ENCODE measurements around the gene RILPL2.
"Not testable (repeated sequence)": the region's sequence is repeated elsewhere in the genome, so short reads cannot be mapped to it uniquely, and the experiment has no call there.

RILPL2 gene

DNA sequence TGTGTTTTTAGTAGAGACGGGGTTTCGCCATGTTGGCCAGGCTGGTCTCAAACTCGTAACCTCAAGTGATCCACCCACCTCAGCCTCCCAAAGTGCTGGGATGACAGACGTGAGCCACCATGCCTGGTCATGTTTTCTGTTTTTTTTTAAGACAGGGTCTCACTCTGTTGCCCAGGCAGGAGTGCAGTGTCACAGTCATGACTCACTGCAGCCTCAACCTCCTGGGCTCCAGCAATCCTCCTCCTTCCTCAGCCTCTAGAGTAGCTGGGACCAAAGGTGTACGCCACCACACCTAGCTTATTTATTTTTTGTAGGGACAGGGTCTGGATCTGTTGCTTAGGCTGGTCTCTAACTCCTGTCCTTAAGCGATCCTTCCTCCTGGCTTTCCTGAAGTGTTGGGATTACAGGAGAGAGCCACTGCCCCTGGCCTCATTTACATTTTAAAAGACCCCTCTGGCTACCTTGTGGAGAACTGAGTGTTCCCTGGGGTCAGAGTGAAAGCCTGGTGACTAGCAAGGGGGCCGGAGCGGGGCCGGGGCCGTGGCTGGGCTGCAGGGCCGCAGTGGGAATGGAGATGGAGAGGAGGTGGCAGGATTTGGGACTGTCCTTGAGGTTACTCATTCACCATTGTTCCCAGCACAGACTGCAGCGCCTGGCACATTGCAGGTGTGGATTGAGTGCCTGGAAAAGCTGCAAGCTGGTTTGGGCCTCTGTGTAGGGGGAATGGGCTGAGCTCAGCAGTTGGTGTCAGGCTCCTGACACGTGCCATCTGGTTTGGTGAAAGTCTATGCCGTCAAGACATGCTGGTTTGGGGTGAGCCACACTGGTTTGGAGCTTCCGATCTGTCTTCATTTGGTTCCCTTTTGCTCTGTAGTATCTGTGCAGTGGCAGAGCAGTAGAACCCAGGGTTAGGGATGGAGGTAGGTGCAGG, 34.5 kb downstream of the RILPL2 start:
- DNase-seq: no peak

DNA sequence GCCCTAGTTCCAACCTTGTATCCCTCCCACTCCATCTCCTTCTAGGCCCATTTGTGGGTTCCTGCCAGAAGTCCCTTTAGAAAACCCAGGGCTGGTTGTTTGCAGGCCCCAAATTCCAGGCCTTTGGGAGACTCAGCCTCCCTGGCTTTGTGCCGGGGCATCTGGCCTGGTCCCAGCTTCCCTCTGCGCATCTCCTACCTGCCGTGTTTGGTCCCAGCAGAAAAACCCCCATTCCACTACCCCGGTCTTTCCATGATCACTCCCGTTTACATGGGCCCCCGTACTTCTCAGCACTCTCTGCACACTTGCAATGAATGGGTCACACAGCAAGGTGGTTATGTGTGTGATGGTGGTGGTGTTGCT, 37.2 kb downstream of the RILPL2 start:
- no peak for DNase-seq

DNA sequence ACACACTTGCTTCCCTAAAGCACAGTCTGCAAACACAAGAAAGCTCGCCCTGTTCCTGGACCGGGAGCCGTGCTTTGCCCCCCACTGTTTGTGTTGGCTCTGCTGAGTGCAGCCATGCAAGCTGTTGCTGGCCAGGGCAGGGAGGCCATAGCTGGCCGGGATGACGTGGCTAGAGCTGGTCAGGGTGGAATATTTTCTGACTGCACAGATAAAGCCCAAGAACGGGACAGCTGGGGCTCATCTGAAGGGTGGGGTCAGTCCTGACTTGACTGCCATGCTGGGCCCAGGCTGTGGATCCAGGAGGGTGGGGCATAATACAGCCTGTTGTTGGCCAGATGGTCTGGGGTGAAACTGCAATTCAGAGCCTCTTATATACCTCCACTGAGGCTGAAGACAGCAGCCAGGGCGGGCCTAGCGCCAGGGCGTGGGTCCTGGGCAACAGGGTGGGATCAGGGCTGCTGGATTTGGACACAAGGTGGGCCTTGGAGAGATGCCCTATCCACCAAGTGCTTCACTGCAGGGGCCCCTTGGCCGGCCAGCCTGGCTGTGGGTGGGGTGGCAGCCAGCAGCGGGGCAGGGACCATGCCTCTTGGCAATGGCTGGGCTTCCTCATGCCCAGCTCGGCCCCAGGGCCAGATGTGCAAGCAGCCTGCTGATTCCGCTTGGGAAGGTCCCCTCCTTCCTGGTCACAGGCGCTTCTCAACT, 37.8 kb downstream of the RILPL2 start:
- DNase-seq: no peak

DNA sequence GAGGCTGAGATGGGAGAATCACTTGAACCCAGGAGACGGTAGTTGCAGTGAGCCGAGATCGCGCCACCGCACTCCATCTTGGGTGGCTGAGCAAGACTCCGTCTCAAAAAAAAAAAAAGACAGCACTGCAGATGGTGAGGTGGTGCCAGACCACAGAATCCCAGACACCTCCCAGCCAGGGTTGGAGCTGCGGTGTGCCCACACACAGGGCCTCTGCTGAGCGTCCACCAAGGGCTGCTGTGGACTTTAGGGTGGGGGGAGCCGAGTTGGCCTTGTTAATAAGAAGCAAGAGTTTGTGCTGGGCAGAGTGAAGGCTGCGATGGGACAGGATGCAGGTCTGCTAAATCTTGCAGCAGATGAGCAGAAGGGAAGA, 38.3 kb downstream of the RILPL2 start:
- no peak for DNase-seq

DNA sequence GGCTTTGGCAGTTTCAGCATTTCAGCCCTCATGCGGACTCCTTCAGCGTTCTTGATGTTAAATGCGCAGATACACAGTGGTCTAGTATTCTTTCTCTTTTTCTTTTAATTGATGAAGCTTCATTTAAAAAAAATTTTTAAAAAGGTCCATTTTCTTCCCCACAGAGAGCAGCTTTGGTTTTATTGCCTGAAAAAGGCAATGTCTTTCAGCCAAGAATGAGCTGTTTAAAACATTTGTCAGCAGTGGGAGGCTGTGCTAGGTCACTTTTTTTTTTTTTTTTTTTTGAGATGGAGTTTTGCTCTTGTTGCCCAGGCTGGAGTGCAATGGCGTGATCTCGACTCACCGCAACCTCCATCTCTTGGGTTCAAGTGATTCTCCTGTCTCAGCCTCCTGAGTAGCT, 39.1 kb downstream of the RILPL2 start:
- DNase-seq: no peak

DNA sequence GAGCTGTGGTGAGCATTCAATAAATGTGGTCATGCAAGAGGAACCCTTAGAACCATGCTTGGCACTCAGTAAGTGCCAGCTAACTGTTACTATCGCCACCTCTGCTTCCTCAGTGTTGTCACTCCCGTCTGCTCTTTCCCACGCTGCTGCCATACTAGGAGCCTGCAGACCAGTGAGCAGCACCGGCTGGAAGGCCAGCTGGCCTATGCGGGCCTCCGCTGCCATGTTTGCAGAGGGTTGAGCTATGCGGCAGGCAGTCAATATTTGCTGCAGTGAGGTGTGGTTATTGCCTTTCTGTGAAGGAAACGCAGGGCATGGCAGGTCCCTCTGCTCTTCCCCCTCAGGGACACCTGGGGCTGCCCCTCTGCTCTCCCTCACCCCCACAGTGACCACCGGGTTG, 39.5 kb downstream of the RILPL2 start:
- DNase-seq: no peak

DNA sequence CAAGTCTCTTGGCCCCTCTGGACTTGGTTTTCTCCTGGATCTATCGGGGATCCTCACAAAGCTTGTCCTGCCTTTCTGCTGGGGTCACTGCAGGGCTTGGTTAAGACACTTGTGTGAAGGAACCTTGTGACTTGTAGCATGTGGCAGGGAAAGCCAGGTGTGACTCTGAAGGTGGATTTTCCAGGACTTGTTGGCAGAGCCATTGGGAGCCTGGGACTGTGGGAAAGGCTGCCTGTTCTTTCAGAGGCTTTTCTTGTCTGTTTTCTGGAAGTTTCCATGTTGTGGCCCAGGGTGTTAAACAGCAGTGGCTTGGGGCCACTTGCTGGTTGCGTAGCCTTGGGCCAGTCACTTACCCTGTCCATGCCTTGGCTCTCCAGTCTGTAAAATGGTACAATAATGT, 39.9 kb downstream of the RILPL2 start:
- no peak for DNase-seq

DNA sequence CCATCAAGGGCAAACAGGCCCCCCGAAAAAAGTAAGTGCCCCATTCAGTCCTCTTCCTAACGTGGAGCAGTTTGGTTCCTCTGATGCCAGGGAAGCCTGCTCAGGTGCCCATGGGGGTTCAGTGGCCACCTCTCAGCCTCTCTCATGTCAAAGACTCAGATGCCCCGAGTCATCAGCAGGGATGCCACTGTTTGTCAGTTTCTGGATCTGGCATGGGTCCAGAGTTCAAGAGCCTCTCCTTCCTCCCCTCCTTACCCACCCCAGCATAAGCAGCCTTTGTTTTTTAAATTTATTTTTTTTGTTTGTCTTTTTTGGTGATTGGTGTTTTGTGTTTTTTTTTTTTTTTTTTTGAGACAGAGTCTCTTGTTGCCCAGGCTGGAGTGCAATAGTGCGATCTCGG, 41.2 kb downstream of the RILPL2 start:
- DNase-seq: no peak

DNA sequence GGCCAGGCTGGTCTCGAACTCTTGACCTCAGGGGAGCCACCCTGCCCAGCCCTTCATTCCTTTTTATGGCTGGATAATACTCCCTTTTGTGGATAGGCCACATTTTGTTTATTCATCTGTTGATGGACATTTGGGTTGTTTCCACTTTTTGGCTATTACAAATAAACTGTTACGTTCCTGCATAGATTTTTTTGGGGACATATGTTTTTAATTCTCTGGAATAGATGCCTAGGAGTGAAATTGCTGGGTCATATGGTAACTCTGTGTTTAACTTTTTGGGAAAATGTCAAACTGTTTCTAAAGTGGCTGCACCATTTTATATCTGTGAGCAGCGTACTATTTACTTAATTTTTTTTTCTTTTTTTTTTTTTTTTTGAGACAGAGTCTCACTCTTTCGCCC, 42.7 kb downstream of the RILPL2 start:
- DNase-seq: no peak

DNA sequence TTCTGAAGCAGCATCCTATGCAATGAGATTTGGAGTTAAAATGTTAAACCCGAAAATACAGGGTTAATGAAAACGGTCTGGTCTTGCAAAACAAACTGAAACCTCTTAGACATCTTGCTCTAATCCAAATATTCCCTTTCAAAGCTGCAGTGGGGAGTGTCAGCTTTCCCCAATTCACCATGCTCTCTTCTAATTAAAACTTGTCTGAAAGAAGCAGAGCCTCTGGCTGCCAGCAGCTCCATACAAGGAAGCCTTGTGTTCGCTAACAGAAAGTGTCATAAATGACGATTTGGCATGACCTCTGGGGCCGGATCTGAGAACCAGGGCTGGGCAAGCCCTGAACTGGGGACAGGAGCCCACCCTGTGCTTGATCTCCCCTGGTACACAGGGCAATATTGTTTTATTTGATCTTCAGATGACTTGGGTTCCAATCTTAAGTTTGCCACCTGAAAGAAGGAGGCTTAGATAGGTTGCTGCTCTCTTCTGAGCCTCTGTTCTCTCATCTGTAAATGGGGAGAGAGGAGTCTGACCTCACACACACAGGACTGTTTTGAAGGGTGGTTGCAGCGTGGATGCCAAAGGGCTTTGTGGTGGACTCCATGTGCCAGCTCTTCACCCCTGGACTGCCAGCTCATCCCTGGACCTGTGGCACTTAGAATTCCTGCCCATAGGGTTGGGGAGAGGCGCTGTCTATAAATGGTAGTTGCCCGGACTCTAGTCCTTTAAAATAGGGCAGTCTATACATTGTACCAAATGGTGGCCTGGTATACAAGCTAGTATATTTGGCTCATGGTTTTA, 44.7 kb downstream of the RILPL2 start:
- no peak for DNase-seq

DNA sequence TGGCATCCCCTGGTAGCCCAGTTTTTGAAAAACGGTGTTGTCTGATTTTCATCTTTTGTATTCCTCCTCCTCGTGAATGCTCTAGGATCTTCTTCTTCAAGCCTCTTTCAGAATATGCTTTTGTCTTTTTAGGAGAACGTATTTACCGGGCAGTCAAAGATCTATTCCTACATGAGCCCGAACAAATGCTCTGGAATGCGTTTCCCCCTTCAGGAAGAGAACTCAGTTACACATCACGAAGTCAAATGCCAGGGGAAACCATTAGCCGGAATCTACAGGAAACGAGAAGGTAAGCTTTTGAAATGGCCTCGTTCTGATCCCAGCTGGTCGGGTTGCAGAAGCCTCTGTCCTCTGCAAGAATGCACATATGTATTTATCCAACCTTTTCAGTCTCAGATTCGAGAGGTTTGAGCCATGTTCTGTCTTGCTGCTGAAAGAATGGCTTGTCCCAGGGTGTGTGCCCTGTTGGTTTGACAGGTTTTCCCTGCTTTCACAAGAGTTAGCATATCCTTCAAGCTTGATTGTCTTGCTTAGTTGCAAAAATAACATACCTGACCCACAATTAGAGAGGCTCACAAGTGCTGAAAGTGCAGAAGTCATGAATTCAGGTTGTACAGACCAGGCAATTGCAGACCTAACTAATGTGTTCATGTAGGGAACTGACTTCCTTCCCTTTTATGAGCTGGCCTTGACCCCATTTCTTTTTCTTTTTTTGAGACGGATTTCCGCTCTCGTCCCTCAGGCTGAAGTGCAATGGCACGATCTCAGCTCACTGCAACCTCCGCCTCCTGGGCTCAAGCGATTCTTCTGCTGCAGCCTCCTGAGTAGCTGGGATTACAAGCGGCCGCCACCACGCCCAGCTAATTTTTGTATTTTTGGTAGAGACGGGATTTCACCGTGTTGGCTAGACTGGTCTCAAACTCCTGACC, 45.7 kb downstream of the RILPL2 start:
- DNase-seq: no peak

DNA sequence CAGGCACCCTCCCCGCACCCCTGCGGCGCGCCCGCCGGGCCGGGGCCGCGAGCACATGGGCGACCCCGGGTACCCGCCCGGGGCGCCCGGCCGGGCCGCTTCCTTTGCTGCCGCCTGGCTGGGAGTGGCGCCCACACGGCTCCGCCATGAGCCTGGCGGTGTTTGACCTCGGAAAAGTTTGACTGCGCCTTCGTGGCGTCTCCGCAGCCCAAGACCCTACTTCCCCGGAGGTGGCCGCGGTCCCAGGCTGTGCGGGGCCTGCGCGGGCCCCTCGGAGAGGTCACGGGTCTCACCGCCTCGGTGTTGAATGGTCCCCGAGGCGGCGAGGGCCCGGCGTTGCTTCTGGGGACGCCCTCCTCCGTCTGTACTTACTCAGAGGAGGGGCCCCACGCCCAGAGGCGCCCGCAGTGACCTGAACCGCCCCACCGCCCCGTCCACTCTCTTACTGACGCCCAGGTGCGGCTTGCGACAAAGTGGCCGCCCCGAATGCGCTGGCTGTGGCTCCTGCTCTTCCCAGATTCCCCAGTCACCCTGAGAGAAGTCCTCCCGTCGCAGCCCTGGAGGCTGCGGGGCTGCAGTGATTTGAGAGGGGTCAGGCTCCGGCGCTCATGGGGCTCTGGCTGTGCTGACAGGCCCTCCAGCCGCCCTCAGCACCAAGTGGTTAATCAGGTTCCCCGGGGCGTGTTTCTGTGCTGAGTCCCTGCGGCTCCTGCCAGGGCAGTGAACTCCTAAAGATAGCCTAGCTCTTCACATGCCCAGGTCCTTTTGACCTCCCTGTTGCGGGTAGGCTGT, 46.7 kb downstream of the RILPL2 start:
- peak; percentile 15 to 33 for DNase-seq

DNA sequence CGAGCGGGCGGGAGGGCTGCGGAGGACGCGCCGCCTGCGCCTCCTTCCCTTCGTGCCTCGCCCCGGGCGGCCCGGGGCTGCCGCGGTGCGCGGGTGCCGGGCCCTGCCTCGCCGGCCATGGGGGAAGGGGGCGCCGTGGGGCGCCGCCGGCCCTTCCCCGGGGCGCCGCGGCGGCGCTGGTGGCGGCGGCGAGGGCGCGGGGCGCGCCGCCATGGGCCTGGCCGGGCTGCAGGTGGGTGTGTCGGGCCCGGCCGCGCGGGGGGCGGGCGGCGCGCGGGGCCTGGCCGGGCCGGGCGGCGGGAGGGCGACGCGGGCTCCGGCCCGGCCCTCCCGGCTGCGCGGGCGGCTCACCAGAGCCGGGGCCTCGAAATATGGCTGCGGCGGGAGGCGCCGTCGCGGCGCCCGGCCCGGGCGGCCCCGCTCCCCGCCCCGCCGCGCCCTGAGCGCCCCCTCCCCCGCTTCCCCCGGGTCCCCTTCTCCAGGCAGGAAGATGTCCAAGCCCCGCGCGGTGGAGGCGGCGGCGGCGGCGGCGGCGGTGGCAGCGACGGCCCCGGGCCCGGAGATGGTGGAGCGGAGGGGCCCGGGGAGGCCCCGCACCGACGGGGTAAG, 47.4 kb downstream of the RILPL2 start:
- DNase-seq: peak in 1 of 2 donors; percentile 8

DNA sequence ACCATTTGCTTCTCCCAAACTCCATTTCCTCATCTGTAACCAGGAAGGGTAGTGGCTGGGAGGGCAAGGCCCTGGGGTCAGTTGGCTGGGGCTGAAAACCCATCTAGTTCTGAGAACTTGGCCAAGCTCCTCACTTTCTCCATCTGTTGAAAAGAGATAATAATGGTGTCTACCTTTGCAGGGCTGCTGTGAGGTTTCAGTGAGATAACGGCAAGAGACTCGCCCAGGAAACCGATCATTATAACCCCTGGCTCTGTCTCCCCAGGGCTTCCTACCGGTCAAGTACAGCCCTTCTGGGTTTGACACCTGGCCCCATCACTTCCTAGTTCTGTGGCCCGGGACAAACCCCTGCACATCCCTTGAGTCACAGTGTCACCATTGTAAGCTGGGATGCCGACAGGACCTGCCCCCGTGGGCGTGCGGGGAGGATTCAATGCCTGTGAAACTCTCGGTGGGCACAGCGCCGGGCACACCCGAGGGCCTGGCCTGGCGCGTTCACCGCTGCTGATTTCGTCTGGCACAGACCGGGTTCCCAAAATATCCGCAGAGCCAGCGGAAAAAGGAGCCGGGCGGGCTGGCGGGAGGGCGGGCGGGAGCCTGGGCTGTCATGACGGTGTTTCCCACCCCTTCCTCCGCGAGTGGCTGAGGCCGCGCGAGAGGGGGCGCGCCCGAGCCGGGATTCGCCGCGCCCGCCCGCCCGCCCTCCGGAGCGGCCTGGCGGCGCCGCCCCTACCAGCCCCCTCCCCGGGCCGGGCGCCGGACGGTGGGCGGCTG, 48.1 kb downstream of the RILPL2 start:
- peak; percentile 67 to 70 for DNase-seq

DNA sequence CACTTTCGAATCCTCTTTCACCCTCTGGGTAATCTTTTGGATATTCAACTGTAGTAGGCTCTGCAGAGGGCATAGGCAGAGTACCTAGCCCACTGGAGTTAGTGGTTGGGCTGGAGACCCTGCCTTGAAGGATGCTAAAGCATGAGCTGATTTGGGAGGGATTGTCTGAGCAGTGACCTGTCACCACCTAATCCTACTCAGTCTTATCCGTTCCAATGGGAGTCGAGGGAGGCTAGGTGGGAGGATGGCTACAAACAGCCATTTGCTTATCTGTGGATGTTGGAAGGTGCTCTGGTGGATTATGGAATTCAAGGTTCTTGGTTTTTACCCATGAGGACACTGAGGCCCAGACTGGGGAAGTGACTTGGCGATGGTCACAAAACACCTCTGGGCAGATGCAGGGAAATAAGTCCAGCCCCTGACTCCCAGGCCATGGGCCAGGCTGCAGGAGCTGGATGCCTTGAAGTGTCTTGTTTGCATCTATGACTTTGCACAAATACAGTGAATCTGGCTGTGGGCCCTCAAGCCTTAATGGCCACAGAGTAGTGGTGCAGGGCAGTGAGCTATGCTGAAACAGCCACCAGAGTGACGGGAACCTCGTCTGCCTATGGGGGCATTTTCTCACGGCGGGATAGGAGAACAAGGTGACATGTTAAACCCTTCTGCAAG, 48.8 kb downstream of the RILPL2 start:
- DNase-seq: no peak

DNA sequence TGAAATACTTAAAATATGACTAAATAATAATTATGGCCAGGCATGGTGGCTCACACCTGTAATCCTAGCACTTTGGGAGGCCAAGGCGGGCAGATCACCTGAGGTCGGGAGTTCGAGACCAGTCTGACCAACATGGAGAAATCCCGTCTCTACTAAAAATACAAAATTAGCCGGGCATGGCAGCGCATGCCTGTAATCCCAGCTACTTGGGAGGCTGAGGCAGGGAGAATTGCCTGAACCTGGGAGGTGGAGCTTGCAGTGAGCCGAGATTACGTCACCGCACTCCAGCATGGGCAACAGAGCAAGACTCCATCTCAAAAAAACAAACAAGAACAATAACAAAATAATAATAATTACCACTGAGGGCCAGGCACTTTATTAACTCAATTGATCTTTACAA, 50.9 kb downstream of the RILPL2 start:
- DNase-seq: not testable (repeated sequence)

DNA sequence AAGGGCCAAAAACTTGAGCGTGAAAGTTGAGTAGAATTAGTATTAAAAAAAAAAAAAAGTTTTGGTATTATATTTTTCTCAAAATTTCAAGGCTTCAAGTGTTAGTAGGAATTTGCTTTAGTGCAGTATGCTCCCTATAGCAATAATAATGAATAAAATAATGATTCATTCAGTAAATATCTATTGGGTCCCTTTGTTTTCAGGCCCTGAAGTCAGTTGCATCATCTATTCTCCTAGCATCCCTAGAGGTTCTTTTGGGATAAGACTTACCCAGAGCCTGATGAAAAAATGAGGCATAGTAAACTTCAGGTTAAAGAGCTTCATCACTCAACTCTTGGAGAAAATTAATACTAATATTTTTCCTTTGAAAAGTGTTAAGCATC, 51.5 kb downstream of the RILPL2 start:
- DNase-seq: no peak

DNA sequence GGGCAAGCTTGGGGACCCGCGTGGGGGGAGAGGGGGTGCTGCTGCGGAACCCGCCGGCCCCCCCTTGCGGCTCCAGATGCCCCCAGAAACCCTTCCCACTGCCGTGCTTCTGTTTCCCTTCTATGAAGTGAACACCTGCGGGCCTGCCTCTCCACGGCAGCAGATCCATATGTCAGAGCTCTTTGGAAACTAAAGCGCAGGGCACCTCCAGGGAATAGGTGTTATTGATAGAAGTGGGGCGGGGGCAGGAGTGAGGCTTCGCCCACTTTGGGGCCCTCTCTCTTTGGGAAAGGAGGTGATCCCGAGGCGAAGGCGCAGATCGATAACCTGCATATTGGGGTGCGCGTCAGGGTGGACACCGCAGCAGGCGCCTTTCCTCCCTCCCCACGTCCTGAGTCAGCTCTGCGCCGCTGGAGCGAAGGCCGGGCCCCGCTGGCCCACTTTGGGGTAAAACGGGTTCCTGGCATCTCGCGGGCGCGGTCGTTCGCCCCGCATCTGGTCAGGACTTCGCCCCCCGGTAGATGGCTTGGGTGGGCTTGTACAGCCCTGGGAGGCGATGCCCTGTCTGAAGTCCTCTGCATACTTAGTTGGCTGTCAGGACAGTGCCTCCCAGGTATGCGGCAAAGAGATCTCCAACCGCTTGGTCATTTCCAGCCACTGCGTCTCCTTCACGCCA, 52.0 kb downstream of the RILPL2 start:
- peak in 1 of 2 donors; percentile 11 for DNase-seq

DNA sequence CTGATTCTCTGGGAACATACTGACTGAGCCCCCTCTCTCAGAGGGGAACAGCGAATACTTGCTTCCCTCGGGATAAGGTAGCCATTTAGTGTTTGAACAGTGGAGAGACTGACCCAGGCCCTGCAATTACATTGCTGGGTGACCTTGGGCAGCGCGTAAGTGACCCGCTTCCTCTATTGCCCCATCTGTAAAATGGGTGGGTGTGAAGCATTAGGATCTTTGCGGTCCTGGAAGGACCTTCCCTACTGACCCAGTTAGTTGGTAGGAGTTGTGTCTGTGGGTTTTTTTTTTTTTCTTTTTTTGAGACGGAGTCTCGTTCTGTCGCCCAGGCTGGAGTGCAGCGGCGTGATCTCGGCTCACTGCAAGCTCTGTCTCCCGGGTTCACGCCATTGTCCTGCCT, 53.8 kb downstream of the RILPL2 start:
- DNase-seq: no peak
